ENCODE measurements around the gene LY86. TPM values are rescaled to one million over a fixed set of nuclear protein-coding genes. Genes with fewer than 3 reads are reported as not detected.

The LY86 gene
- total RNA-seq, 1 experiment from 2014 or later, result not detected

DNA sequence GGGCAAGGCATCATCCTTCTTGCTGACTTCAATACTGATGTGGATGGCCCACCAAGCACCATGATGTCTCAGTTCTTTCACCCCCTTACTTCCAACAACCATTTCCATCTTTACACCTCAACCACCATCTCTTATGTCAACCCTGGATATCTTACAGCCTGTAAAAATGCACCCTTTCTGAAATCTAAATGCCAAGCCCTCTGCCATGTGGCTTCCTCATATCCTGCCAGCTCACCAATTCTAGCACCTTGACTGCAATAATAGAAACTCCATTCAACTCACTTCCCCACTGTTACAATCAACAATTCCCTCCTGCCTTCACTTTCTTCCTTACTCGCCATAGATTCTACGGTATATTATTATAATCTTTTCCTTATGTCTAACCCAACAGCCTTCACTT, 57.9 kb downstream of the LY86 start:
- Histone ChIP-seq H3K56ac (ENCODE audit: insufficient read length, low read depth, low read length) (no peak overlapping the region), H2BK12ac (ENCODE audit: insufficient read length, low read depth, low read length) (no peak overlapping the region), H2BK15ac (ENCODE audit: low read depth, low read length) (no peak overlapping the region), H3K18ac (ENCODE audit: insufficient read length, low read depth, low read length) (no peak overlapping the region), H3K79me2 (ENCODE audit: insufficient read depth, low read length) (no peaks in the 10 kb centered on the region), H3K9me3 (ENCODE audit: control insufficient read depth, low read depth, low read length) (no peaks in the 10 kb centered on the region), H3K9ac (ENCODE audit: extremely low read depth, insufficient read length, low read length) (no peak overlapping the region), H2AK5ac (ENCODE audit: insufficient read length, low read length) (no peak overlapping the region), H3K4ac (ENCODE audit: low read depth, low read length) (no peak overlapping the region), H4K5ac (ENCODE audit: insufficient read length, low read depth, low read length) (no peak overlapping the region), H3K27me3 (ENCODE audit: insufficient read depth, low read length) (no peaks in the 10 kb centered on the region), H4K8ac (replicated peaks; ENCODE audit: insufficient read length, low read depth, low read length) (no peak overlapping the region), H3K4me1 (ENCODE audit: insufficient read depth, low read length) (no peaks in the 10 kb centered on the region), H3K4me2 (ENCODE audit: insufficient read depth, insufficient read length, low read length) (no peak overlapping the region), H2AFZ (ENCODE audit: low read length) (no peak overlapping the region), H4K91ac (ENCODE audit: insufficient read length, low read depth, low read length) (no peak overlapping the region), H2BK120ac (ENCODE audit: low read depth, low read length, poor library complexity, severe bottlenecking) (no peak overlapping the region), H2BK5ac (ENCODE audit: insufficient read length, low read length) (no peak overlapping the region), H3T11ph (ENCODE audit: low read length) (no peak overlapping the region), H3K27ac (ENCODE audit: insufficient read length, low read depth, low read length) (no peak overlapping the region), H3K79me1 (ENCODE audit: insufficient read depth, low read depth, low read length, poor library complexity, severe bottlenecking) (no peaks in the 10 kb centered on the region), H2BK20ac (ENCODE audit: low read depth, low read length, poor library complexity, severe bottlenecking) (no peak overlapping the region), H3K14ac (ENCODE audit: insufficient read depth, low read length) (no peak overlapping the region), H4K20me1 (ENCODE audit: control insufficient read depth, insufficient read depth, insufficient read length) (no peaks in the 10 kb centered on the region), H3K23ac (ENCODE audit: insufficient read length, low read depth, low read length) (no peak overlapping the region), H3K23me2 (ENCODE audit: insufficient read length, low read depth, low read length, poor library complexity, severe bottlenecking) (no peaks in the 10 kb centered on the region)
- Mint-ChIP-seq H3K9me3 (peaks cover 2 to 8% of the 10 kb centered on the region in 2 experiments; a peak in 3 of 5 replicates), H3K4me1 (peaks cover 6 to 7% of the 10 kb centered on the region in 2 experiments), H3K36me3 (ENCODE audit: insufficient read depth in 1 of 3, low read depth in 3 of 3) (peaks cover 0 to 12% (median 2%) of the 10 kb centered on the region in 3 experiments; a peak in 3 of 7 replicates), H3K27me3 (ENCODE audit: low read depth) (peaks cover 14% of the 10 kb centered on the region), H3K4me3 (no peak overlapping the region), H3K27ac (no peak overlapping the region)
- no peak for DNase-seq
- TF ChIP-seq, protein P1, sequence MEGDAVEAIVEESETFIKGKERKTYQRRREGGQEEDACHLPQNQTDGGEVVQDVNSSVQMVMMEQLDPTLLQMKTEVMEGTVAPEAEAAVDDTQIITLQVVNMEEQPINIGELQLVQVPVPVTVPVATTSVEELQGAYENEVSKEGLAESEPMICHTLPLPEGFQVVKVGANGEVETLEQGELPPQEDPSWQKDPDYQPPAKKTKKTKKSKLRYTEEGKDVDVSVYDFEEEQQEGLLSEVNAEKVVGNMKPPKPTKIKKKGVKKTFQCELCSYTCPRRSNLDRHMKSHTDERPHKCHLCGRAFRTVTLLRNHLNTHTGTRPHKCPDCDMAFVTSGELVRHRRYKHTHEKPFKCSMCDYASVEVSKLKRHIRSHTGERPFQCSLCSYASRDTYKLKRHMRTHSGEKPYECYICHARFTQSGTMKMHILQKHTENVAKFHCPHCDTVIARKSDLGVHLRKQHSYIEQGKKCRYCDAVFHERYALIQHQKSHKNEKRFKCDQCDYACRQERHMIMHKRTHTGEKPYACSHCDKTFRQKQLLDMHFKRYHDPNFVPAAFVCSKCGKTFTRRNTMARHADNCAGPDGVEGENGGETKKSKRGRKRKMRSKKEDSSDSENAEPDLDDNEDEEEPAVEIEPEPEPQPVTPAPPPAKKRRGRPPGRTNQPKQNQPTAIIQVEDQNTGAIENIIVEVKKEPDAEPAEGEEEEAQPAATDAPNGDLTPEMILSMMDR (conservative IDR thresholded peaks at IDR 0.05), result no peak
- WGBS (ENCODE audit: extremely low coverage, insufficient read length, low lambda C conversion rate), result no CpG with 5 or more reads among the region's 2 CpGs

All from H9 (cell line).